Smooth muscle cell (in vitro differentiated cells): ENCODE data around the gene AQP12B. TPM values are rescaled to one million over a fixed set of nuclear protein-coding genes. Genes with fewer than 3 reads are reported as not detected.

ENCODE experiments used
- DNase-seq: peaks from one replicate; lab custom pipeline; 2025; ENCODE audit not compliant: unreplicated experiment; lab: John Stamatoyannopoulos, UW
- H2AFZ ChIP-seq: fragments of 200-600 bp; sonication (generic); 2 replicates; pipeline ENCODE4 v1.6.0; 2016; ENCODE audit warnings: antibody characterized with exemption, low read depth, mild to moderate bottlenecking
- H3F3A ChIP-seq: fragments of 200-600 bp; sonication (generic); 2 replicates; pipeline ENCODE4 v1.6.0; 2017; ENCODE audit warnings: antibody characterized with exemption, low read depth
- H3K27ac ChIP-seq: fragments of 200-600 bp; sonication (generic); 2 replicates; pipeline ENCODE4 v1.5.1; 2016; ENCODE audit warnings: low read depth, mild to moderate bottlenecking
- H3K27me3 ChIP-seq: fragments of 200-600 bp; sonication (generic); 2 replicates; pipeline ENCODE4 v1.6.1; 2016; ENCODE audit warnings: low read depth, mild to moderate bottlenecking
- H3K36me3 ChIP-seq: fragments of 200-600 bp; sonication (generic); 2 replicates; pipeline ENCODE4 v1.5.1; 2016; ENCODE audit warnings: low read depth
- H3K4me1 ChIP-seq: fragments of 200-600 bp; sonication (generic); 2 replicates; pipeline ENCODE4 v1.5.1; 2016; ENCODE audit warnings: low read depth
- H3K4me2 ChIP-seq: fragments of 200-600 bp; sonication (generic); 2 replicates; pipeline ENCODE4 v1.6.0; 2016; ENCODE audit warnings: mild to moderate bottlenecking
- H3K4me3 ChIP-seq: fragments of 200-600 bp; sonication (generic); 2 replicates; pipeline ENCODE4 v1.5.1; 2016; ENCODE audit warnings: mild to moderate bottlenecking
- H3K79me2 ChIP-seq: fragments of 200-600 bp; sonication (generic); 2 replicates; pipeline ENCODE4 v1.6.0; 2016; ENCODE audit warnings: low read depth, mild to moderate bottlenecking
- H3K9ac ChIP-seq: fragments of 200-600 bp; sonication (generic); 2 replicates; pipeline ENCODE4 v1.6.0; 2016; ENCODE audit warnings: low read depth
- H3K9me3 ChIP-seq: fragments of 200-600 bp; sonication (generic); replicated peaks from 2 replicates; pipeline ENCODE4 v1.5.1; 2016; ENCODE audit warnings: low read depth
- H4K20me1 ChIP-seq: fragments of 200-600 bp; sonication (generic); 2 replicates; pipeline ENCODE4 v1.6.0; 2016; ENCODE audit warnings: low read depth
- WGBS: methylation state at CpG from one replicate; pipeline ENCODE4 v1.1.7; 2016; ENCODE audit warnings: low lambda C conversion rate; 5-methylcytosine and 5-hydroxymethylcytosine counted together
- polyA plus RNA-seq: library from polyadenylated mRNA; unstranded; fragments of >200 nt; fragmentation: Nextera tagmentation; extraction: Ambion mirVana; gene quantifications from 2 replicates; pipeline ENCODE4 v1.2.1, GENCODE V29; 2016
- total RNA-seq: library from RNA; depleted of rRNA; stranded (reverse); fragments of >200 nt; gene quantifications from 2 replicates; pipeline ENCODE4 v1.2.3, GENCODE V29; 2014
- TF ChIP-seq, protein P1 (sequence below): fragments of 200-600 bp; sonication (generic); IDR thresholded peaks from 2 replicates; pipeline ENCODE4 v1.5.1; 2017; ENCODE audit warnings: borderline replicate concordance, mild to moderate bottlenecking, antibody characterized with exemption; ENCODE audit not compliant: insufficient read depth, poor library complexity, severe bottlenecking

The AQP12B gene
- total and polyA plus RNA-seq, 2 experiments from 2014 or later: not detected

GRCh38 chr2:240717681-240718581, 35.2 kb upstream of the AQP12B start:
- Histone ChIP-seq H3K79me2 (no peaks in the 10 kb centered on the region), H3K9ac (no peak overlapping the region), H3K4me2 (no peak overlapping the region), H2AFZ (no peak overlapping the region), H4K20me1 (no peaks in the 10 kb centered on the region), H3K4me3 (no peak overlapping the region), H3F3A (no peaks in the 10 kb centered on the region), H3K9me3 (no peaks in the 10 kb centered on the region), H3K36me3 (no peaks in the 10 kb centered on the region), H3K27ac (no peak overlapping the region), H3K4me1 (no peaks in the 10 kb centered on the region), H3K27me3 (no peaks in the 10 kb centered on the region)
- no peak for DNase-seq
- 91% methylated on average over 31 of the region's 31 CpGs for WGBS
- TF ChIP-seq, protein P1, sequence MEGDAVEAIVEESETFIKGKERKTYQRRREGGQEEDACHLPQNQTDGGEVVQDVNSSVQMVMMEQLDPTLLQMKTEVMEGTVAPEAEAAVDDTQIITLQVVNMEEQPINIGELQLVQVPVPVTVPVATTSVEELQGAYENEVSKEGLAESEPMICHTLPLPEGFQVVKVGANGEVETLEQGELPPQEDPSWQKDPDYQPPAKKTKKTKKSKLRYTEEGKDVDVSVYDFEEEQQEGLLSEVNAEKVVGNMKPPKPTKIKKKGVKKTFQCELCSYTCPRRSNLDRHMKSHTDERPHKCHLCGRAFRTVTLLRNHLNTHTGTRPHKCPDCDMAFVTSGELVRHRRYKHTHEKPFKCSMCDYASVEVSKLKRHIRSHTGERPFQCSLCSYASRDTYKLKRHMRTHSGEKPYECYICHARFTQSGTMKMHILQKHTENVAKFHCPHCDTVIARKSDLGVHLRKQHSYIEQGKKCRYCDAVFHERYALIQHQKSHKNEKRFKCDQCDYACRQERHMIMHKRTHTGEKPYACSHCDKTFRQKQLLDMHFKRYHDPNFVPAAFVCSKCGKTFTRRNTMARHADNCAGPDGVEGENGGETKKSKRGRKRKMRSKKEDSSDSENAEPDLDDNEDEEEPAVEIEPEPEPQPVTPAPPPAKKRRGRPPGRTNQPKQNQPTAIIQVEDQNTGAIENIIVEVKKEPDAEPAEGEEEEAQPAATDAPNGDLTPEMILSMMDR: no peak

GRCh38 chr2:240717181-240717641, 34.5 kb upstream of the AQP12B start:
- Histone ChIP-seq H3K79me2 (no peaks in the 10 kb centered on the region), H3K4me3 (no peak overlapping the region), H3K9ac (no peak overlapping the region), H2AFZ (no peak overlapping the region), H3F3A (no peaks in the 10 kb centered on the region), H4K20me1 (no peaks in the 10 kb centered on the region), H3K4me2 (no peak overlapping the region), H3K27me3 (no peaks in the 10 kb centered on the region), H3K4me1 (no peaks in the 10 kb centered on the region), H3K9me3 (no peaks in the 10 kb centered on the region), H3K27ac (no peak overlapping the region), H3K36me3 (no peaks in the 10 kb centered on the region)
- WGBS: 91% methylated on average over 18 of the region's 18 CpGs
- TF ChIP-seq, protein P1: no peak
- DNase-seq: no peak

DNA sequence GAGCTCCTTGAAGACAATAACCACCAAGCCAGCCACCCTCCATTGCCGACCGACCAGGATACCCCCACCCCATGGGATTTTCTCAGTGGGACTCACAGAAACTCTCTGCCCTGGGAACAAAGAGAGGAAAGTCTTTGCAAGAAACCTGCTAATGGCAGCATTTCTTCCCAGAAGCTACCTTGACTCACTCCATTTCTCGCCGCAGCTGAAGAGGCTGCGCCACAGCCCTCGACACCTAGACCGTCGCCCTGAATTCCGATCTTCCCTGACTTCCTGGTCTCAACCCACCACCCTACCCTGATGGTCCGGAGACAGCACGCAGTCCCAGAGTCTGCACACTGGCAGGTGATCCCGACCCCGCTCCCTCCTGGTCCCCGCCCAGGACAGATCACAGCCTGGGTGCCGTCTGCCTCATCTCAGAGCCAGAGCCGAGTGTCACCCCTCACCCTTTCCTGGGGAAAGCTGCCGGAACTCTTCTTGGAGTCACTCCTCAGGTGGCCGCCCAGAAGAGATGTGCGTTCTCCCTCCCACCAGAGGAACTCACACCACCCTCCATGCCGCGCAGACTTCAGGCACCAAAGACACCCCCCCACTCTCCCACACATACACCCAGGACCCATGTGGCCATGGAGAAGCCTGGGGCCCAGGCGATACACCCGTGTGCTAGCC, 33.6 kb upstream of the AQP12B start:
- H3K9me3 ChIP-seq: no peaks in the 10 kb centered on the region
- H3K79me2 ChIP-seq: no peaks in the 10 kb centered on the region
- no peak overlapping the region for H3K27ac ChIP-seq
- H3K36me3 ChIP-seq: no peaks in the 10 kb centered on the region
- no peaks in the 10 kb centered on the region for H3K27me3 ChIP-seq
- no peaks in the 10 kb centered on the region for H3K4me1 ChIP-seq
- H3K4me2 ChIP-seq: no peak overlapping the region
- TF ChIP-seq, protein P1: no peak
- H3K4me3 ChIP-seq: no peak overlapping the region
- no peak overlapping the region for H3K9ac ChIP-seq
- DNase-seq: no peak
- WGBS: 94% methylated on average over 23 of the region's 23 CpGs
- H3F3A ChIP-seq: no peaks in the 10 kb centered on the region
- no peak overlapping the region for H2AFZ ChIP-seq
- H4K20me1 ChIP-seq: no peaks in the 10 kb centered on the region
